ENCODE measurements around the gene EPN3.

Gene EPN3

DNA sequence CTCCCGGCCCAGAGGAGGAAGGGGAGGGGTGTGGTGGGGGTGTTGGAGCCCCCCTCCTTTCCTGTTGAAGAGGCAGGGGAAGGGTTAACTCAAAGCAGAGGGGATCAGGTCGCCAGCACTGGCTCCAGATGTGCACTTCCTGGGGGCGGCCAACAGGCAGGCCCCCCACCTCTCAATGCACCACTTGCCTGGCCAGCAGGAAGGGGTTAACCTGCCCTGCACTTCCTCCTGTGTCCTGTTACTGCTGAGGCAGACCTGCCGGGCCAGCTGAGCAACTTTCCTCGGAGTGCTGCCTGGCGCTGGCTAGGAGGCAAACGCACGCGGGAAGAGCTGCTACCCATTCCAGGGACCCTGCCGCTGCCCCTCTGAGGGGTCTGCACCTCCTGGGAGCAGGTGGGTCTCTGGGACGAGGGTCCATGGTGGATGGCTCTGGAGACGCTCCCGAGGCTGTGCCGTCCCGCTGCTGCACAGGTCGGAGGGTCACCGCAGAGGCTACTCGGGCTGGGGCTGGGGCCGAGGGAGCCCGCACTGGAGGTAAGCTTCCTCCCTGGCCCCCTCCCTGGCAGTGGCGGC lies at the start of gene EPN3:
EPN3 (plus strand) TSS at position 284 of the 573 bp plus-strand sequence. CDS start 3,822 bp downstream, outside the sequence.
- DNase-seq: no peak

DNA sequence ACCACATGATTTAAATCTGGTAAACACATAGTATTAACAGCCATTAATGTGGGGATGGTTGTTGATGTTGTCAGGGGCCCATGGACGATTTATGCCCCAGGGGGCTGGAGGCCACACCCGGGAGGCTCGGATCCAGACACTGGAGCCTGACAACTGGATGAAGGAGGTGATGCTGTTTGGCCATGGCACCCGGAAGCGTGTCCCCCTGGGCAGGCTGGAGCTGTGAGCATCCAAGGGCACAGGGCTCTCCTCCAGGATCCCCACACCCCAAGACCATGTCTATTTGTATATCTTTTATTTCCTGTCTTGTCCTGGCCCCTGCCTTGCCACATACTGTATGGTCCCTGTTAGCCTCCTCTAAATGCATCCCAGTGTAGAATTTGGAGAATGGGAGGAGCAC lies 49.3 kb upstream of the EPN3 start:
- no peak for DNase-seq

DNA sequence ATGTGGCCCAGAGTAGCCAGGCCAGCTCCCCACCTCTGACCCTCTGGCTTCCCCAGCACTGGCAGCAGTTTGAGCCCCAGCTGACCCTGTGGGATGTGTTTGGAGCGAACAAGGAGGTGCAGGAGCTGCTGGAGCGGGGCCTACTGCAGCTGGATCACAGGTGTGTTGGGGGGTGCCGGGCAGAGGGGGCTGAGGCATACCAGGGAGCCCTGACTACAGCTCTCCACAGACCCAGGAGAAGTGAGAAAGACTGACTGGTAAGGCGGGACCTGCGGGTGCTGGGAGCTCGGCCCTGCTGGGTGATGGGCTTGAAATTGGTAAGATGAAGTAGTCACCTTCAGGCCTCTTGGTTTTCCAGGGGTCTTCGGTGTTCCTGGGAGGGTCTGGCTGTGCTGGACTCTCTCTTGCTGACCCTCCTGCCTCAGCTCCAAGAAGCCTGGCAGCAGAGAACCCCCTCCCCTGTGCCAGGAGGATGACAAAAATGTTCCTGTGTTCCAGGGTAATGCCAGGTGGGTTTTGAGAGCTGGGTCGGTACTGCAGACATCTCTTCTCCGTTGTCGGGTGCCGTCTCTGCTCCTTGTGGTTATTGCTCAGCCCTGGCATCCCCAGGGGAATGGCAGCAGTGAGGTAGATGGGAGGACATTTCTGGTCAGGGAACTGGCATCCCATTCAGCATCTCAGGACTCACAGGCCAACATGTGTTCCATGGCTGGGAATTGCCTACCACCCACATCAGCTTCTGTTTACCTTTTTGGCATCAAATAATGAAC lies 48.0 kb upstream of the EPN3 start:
- DNase-seq: no peak

DNA sequence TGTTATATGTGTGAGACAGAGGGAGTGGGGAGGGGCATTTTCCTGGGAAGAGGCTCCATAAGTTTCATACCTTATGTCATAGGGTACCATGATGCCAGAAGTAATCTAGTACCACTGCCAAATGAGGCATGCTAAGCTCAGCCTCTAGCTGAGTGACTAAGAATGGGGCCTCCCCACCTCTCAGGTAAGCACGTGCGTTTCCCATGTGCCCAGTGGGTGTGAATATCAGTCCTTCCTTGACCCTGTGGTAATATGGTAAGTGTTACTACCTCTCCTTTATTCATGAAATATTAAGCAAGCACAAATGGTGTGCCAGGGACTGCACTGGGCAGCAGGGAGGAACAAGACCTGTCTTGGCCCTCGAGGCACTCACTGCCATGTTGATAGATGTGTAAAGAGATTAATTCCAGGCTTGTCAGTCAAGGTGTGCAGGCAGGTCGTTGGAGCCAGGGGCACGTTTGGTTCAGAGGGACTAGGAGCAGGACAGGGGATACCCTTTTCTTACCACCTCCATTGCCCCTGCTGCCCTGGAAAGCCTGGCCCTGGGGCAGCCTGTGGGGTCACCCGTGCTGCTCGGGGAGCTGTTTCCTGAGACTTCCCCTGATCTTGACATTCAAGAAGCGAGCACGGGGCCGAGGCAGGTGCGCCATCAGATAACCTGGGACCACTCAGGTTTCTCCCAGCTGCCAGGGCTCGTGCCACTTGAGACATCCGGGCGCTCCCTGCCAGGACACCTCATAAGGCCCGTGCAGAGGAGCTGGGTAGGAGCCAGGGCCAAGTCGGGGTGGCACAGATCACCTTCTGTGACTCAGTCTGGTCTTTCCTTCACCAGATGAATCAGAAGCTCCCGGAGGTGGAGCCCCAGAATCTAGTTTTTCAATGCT lies 45.1 kb upstream of the EPN3 start:
- peak; percentile 15 to 35 for DNase-seq

DNA sequence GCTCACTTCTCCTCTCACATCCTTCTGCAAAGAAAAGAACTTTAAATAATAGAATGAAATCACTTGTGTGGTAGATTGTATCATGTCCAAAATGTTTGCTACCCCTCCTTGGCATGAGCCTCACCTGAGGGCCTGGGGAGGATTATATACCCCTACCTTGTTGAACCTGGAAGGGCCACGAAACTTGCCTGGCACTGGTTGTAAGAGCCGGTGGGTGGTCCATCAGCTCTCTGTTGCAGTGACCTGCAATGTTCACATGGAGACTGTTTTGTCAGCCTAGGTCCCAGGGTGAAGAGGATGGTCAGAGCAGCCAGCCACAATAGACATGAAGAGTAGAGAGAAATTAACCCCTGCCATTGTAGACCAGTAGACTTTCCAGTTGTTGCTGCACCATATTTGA lies 43.7 kb upstream of the EPN3 start:
- no peak for DNase-seq

DNA sequence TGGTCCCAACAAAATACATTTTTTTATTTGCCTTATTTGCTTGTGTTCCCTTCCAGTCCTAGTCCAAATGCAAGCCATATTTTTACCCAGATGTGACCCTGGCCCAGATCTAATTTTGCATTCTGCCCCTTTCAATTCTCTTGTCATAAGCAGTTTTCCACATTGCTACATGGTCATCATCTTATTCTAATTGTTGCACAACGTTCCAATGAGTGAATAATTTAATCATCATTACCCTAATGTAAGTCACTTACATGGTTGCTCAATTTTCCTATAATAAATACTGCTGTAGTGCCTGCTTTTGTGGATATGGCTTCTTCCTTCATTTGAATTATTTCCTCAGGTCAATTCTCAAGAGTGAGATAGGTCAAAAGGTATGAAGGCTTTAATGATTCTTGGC lies 41.0 kb upstream of the EPN3 start:
- no peak for DNase-seq

DNA sequence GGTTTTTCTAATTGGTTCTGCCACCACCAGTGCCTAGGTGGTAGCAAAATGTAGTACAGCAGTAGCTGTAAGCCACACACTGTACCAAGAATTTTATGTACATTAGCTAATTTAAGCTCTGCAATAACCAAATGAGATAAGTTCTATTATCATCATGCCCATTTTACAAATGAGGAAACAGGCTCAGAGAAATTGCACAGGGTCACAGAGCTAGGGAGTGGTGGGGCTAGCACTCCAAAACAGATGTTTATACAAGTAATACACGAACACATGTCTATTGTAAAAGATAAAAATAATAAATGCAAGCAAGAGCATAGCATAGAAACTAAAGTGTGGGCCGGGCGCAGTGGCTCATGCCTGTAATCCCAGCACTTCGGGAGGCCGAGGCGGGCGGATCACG lies 40.3 kb upstream of the EPN3 start:
- no peak for DNase-seq

DNA sequence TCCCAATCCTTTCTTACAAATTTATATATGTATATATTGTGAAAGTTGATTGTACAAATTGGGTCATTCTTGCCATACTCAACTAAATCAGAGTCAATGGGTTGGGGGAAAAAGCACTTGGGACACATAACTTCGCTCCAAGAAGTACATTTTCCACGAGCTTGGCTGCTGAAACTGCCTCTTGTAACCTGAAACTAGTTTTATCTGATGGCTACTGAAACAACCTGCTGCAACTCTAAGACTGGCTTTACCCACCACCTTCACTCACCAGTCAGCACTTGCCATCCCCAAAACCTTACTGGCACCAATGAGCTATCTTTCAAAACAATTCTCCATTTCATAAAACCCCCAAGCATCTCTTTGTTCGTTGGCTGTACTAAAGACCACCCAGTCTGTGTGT lies 38.8 kb upstream of the EPN3 start:
- no peak for DNase-seq

DNA sequence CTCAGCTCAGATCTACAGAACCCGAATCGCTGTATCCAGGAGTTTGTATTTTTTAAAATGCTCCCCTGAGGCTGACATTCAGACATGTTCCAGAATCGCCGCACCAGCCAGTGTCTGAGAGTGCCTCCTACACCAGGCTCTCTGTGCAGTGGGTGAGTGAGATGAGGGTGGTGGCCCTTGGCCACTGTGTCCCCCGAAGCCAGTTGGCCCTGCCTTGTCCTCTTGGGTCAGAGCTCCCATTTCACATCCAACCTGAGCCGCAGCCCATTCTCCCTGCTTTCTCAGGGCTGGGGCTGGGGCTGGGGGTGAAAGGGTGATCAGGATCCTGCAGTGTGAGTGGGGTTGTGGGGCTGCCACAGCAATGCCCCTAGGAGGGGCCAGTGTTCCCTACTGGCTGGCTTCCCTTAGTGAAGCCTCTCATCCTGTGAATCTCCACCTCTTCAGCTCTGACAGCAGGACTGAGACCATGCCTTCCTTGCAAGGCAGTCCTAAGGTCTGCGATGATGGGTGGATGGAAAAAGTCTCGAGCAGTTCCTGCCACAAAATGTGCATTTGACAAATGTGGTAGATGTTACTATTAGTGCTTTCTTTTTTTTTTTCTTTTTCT lies 37.2 kb upstream of the EPN3 start:
- no peak for DNase-seq

DNA sequence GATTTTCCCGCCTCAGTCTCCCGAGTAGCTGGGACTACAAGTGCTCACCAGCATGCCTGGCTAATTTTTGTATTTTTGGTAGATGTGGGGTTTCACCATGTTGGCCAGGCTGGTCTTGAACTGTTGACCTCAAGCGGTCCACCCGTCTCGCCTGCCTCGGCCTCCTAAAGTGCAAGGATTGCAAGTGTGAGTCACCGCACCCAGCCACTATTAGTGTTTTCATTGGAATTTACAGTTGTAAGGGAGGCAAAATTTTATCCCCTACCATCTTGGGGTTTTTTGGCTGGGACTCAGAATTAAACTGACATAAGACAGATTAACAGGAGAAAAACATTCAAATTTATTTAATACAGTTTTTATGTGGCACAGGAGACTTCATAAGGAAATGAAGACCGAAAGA lies 36.6 kb upstream of the EPN3 start:
- DNase-seq: no peak

DNA sequence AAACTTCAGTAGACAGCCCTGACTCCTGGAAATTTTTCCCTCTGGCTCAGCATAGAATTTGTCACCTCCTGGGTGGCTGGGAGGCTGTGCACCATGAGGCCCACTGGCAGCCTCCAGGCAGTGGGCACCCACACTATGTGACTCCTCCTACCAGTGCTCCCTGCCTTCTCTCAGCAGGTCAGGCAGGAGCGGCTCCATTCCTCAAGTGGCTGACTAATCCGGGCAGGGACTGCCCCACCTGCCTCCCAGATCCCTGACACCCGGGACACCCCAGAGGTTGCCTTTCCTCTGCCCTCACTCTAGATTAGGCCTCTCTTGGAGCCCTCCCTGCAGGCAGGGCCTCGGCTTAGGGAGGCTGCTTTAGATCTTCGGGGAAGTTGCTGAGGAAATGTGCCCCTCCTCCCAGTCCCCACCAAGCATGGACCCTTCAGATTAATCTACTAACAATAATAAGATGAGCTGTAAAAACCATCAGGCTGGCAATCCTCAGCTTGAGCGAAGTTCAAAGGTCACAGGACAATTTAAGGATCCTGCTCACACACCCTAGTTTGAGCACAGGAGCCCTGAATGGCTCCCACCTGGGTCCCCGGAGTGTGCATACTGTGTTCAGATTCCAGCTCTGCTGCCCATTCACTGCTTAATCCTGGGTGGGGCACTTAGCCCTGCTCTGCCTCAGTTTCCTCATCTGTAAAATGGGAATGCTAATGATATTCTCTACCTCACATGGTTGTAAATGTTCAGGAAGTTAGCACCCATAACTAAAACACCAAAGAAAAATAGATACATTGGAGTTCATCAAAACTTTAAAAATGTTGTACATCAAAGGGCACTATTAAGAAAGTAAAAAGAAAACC lies 34.3 kb upstream of the EPN3 start:
- DNase-seq: no peak

DNA sequence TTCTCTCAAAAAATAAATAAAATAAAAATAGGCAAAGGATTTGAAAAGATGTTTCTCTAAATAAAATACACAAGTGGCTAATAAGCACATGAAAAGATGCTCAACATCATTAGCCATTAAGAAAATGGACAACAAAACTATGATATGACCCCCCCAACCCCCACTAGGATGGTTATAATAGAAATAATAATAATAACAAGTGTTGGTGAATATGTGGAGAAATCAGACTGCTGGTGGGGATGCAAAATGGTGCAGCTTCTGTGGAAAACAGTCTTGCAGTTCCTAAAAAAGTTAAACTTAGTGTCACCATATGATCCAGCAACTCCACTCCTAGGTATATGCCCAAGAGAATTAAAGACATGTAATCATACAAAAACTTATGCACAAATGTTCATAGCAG lies 33.3 kb upstream of the EPN3 start:
- no peak for DNase-seq

DNA sequence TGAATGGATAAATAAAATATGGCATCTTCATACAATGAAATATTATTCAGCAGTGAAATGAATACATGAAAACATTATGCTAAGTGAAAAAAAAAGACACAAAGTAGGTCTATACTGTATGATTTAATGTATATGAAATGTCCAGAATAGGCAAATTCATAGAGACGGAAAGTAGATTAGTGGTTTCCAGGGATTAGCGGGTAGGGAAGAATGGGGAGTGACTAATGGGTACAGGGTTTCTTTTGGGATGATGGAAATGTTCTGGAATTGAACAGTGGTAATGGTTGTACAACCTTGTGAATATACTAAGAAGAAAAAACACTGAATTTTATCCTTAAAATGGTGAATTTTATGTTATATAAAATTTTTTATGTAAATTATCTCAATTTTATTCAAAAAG lies 32.8 kb upstream of the EPN3 start:
- no peak for DNase-seq

DNA sequence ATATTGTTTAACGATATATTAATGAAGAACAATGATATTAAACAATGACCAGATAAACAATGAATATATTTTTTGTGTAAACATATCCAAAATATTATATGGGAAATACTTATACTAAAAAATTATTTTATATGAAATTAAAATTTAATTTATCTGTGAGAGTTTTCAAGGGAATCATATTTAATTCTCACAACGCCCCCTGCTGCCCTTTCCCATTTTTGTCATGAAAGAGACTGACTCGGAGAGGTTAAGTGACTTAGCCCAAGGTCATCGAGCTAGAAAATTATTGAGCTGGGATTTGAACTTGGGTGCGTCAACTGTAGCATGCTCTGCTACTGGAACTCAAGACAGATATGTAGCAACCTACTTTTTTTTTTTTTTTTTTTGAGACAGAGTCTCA lies 31.5 kb upstream of the EPN3 start:
- peak; percentile 48 to 60 for DNase-seq

DNA sequence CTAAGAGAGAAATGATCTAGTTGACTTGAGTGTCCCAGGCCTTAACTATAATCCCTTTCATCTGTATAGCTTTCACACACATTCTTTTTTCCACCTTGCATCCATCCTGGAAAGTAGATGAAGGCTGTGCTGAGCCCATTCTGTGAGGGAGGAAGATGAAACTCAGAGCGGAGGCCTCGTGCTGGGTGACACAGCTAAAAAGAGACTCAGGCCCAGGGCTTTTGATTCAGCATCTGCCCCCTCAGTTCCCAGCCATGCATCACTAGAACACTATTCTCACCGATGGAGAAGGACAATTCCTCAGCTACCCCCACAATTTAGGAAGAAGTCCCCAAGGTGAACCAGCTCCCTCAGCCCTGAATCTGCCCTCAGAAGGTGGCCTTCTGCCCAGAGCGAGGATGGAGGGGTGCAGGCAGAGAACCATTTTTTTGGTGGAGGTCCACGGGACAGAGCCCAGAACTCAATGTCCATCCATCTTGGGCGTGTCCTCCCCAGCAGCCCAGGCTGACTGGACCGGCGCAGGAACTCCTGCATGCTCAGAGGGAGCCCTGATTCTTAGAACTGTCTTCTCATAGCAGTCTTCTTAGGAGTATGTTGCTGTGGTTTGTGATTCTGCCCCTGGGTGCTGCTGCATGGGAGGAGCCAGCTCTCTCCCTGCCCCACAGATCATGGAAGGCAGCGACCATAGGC lies 30.1 kb upstream of the EPN3 start:
- no peak for DNase-seq

DNA sequence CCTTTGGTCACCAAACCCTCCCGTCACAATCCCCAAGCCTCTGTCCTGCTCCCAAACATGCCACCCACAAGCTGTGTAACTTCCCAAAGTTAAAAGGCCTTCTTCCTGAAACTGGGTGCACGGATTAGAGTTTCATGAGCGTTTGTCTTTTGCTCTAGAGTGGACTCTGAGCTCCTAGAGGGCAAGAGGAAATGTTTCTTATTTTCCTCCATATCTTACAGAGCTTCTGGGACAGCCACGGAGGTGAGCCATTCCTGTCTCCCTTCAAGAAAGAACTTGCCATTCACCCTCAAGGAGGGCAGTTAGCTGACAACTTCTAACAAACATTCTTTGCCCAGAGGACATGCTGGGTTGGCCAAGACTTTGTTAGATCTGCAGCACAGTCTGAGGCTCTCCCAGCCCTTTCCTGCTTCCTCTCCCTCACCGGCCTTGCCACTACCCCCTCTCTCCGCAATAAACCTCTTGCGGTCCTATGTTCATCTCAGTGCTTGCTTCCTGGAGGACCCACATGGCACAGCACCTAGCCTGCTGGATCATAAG lies 26.9 kb upstream of the EPN3 start:
- no peak for DNase-seq

DNA sequence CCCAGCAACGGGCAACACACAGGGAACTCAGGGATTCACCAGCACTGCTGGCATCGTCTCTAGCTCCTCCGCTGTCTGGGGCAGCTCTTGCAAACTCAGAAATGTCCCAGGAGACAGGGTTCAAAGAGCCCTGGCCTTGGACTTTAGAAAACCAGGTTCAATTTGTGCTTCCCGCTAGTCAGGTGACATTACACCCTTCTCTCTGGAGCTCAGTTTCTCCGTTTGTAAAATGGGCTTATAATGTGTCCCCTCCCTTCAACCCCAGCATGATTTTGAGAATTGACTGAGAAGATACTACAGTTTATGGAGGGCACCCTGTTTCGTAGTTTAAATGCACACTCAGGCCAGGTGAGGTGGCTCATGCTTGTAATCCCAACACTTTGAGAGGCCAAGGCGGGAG lies 26.2 kb upstream of the EPN3 start:
- DNase-seq: no peak

DNA sequence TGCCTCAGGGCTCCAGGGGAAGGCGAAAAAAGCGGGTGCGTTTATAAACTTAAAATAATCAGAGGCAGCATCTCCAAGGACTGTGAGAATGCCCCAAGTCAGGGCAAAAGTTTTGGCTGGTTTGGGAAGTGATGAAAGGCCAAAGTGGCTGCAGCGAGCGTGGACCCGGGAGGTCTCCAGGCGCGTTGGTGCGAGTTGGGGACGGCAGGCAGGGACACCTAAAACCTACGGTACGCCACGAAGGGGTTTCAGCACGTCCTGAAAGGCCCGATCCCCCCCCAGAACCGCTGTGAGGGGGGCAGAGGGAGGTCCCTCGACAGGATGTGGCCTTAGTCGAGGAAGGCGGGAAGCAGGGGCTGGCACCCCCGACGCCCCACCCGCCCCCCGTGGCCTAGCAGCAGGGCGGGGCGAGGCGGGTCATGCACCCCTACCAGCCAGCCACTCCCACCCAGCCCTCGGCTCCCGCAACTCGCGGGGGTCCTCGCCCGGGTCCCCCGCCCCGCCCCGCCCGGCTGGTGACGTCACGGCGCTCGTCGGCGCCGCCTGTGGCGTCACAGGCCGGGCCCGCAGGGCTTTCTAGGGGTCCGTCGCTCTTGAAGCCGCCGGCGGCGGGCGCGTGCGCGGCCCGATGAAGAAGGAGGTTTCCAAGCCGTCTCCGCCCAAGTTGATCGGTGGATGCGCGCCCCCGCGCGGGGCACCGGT lies 24.5 kb upstream of the EPN3 start, which contains the start of gene MYCBPAP:
MYCBPAP (plus strand) TSS at position 569 of the 702 bp plus-strand sequence. CDS start 236 bp downstream, outside the sequence.
- peak; percentile 80 to 86 for DNase-seq

DNA sequence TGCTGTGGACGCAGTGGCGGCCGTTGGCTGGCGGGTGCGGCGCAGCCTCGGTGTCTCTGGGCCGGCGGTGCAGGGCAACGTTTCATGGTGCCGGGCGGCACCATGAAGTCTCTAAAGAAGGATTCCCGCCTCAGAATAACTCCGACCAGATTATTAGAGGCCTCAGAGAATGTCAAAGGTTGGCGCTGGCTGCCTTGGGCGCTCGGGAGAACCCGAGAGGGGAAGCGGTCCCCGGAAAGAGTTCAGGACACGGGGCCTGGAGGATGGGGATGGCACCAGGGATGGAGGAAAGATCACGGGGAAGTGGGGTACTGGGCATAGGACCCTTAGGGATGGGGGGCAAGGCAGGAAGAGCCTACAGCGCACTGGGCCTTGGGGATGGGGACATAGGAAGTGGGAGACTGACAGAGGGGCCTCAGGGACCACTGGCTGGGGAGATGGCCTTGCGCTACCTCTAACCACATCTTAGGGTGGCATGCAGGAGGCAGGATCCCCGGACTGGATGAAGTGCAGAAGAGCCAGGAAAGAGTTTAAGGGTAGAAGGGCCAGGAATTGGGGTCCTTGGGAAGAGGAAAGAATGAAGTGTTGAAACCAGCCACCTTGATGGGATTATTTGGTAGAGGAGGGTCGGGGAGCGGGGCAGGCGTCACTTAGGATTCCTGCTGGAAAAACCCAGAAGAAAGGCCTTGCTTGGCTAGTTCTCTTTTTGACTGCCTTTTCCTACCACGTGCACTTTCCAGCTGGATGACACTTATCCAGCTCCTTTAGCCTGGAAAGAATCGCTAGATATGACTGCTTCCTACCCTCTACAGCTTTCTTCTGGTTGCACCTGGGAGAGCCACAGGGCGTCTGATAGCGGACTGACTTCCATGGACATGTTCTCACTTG lies 23.7 kb upstream of the EPN3 start:
- no peak for DNase-seq

DNA sequence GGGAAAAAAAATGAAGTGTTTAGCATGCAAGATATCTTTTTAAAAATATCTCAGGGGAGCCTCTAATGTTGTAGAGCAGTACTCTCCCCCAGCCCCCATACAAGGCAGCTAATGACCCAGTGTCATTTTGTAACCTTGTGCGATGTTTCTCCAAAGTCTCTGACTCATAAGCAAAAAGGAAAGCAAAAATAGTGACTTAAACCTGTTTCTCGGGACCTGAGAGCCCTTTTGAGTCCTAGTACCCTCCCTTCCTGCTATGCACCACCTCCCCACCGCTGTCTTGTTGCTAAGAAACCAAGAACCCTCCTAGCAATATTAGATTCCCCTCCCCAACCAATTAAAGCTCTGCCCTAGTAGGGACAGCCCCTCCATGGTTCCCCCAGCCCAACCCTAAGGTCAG lies 21.5 kb upstream of the EPN3 start:
- DNase-seq: peak; percentile 64 to 67
